ENCODE measurements around the gene MBD3L5.
"Not testable (repeated sequence)": the region's sequence is repeated elsewhere in the genome, so short reads cannot be mapped to it uniquely, and the experiment has no call there.

Gene MBD3L5

DNA sequence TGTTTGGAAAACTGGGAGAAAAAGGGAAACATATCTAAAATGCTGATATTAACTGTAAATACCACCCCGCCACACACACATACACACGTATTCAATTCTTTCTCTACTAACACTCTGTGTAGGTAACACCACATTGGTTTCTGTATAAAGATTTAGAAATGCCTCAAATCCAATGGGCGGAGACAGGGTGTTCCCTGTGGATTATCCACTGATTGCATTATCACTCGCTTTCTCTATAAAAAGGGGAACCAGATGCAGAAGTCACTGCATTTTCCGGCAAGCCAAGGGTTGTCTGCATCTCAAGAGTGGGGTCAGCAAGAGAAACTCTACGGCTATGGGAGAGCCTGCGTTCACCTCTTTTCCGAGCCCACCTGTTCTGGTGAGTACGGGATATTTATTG is at the start of gene MBD3L5:
MBD3L5 (plus strand) TSS at position 301 of the 400 bp plus-strand sequence; CDS start at position 335, 34 bp downstream.
- not testable (repeated sequence) for H3K27ac ChIP-seq

- H3K27ac ChIP-seq: no peak overlapping the region
- no peak for TF ChIP-seq CTCF (conservative IDR thresholded peaks at IDR 0.05)
- no peak for TF ChIP-seq ZFX (IDR thresholded peaks at IDR 0.05)
Observed at GRCh38 chr19:6983448-6983847, 46.9 kb upstream of the MBD3L5 start.

DNA sequence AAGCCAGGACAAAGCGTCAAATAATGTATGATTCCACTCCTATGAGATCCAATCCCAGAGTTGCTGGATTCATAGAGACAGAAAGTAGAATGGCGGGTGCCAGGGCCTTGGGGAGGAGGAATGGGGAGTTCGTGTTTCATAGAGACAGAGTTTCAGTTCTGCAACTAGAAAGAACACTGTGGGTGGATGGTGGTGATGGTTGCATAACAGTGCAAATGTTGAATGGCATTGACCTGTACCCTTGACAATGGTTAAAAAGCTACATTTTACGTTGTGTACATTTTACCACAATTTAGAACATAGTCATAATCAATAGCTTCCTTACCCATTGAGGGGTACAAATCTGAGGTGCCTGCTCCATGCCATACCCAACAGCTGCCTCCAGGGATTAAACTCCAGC is 42.5 kb upstream of the MBD3L5 start:
- TF ChIP-seq CTCF (conservative IDR thresholded peaks at IDR 0.05) (no peak), ZFX (IDR thresholded peaks at IDR 0.05) (no peak)
- no peak overlapping the region for H3K27ac ChIP-seq

GRCh38 chr19:6988257-6988656 is 42.1 kb upstream of the MBD3L5 start:
- no peak overlapping the region for H3K27ac ChIP-seq
- no peak for TF ChIP-seq CTCF (conservative IDR thresholded peaks at IDR 0.05)
- TF ChIP-seq ZFX (IDR thresholded peaks at IDR 0.05): no peak

- no peak for TF ChIP-seq CTCF (conservative IDR thresholded peaks at IDR 0.05)
- no peak for TF ChIP-seq ZFX (IDR thresholded peaks at IDR 0.05)
- no peak overlapping the region for H3K27ac ChIP-seq
Observed at GRCh38 chr19:6995054-6995453, 35.3 kb upstream of the MBD3L5 start.

DNA sequence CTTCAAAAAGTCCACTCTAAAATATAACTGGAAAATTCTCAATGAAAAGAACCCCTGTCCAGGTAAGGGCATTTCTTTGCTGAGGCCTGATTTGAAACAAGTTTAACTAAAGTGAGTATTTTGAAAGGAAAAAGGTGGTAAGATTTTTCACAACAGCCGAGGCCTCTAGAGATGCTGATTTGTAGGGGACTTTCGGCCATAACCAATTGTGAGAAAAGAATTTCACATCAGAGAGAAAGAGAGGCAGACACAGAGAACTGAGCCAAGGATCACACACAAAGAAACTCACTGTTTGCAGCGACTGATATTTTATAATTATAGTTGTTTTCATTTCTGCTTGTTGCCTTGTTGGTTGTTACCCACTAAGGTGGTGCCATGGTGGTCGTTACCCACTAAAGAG is 33.6 kb upstream of the MBD3L5 start:
- no peak overlapping the region for H3K27ac ChIP-seq
- TF ChIP-seq ZFX (IDR thresholded peaks at IDR 0.05) (no peak), CTCF (conservative IDR thresholded peaks at IDR 0.05) (no peak)

GRCh38 chr19:6997679-6998445 is 32.5 kb upstream of the MBD3L5 start:
- no peak for TF ChIP-seq CTCF (conservative IDR thresholded peaks at IDR 0.05)
- no peak for TF ChIP-seq ZFX (IDR thresholded peaks at IDR 0.05)

GRCh38 chr19:6999933-7000332 is 30.4 kb upstream of the MBD3L5 start:
- no peak overlapping the region for H3K27ac ChIP-seq
- TF ChIP-seq CTCF (conservative IDR thresholded peaks at IDR 0.05) (no peak), ZFX (IDR thresholded peaks at IDR 0.05) (no peak)

More at GRCh38 chr19:6997679-6998445, 32.5 kb upstream of the MBD3L5 start:
- no peak overlapping the region for H3K27ac ChIP-seq

Measured in C4-2B (cell line).